Activated effector memory CD4-positive, alpha-beta T cell treated with anti-CD3 and anti-CD28 coated beads, Interleukin-2, amount 50 U/mL, for 16 hours (primary cell): ENCODE measurements around the gene AMER2.

Experiments used
- DNase-seq: peaks from one replicate; pipeline ENCODE4 v3.0.0-alpha.2; 2020

AMER2 gene

GRCh38 chr13:25171517-25172302 lies at the start of gene AMER2:
AMER2 (minus strand) TSS chr13:25172288; CDS start chr13:25171619, 669 bp downstream.
- no peak for DNase-seq

GRCh38 chr13:25218019-25218418 lies 45.9 kb upstream of the AMER2 start:
- DNase-seq, result no peak

GRCh38 chr13:25217023-25217885 lies 45.2 kb upstream of the AMER2 start:
- no peak for DNase-seq

- DNase-seq, result no peak
Observed at GRCh38 chr13:25215253-25215575, 43.1 kb upstream of the AMER2 start.

- no peak for DNase-seq
Observed at GRCh38 chr13:25214491-25215252, 42.6 kb upstream of the AMER2 start.

GRCh38 chr13:25213715-25214114 lies 41.6 kb upstream of the AMER2 start:
- no peak for DNase-seq

- DNase-seq, result no peak
Observed at GRCh38 chr13:25210842-25211569, 38.9 kb upstream of the AMER2 start.

- no peak for DNase-seq
Observed at GRCh38 chr13:25207291-25207810, 35.3 kb upstream of the AMER2 start.

GRCh38 chr13:25204863-25205262 lies 32.8 kb upstream of the AMER2 start:
- DNase-seq, result no peak

GRCh38 chr13:25203127-25203740 lies 31.1 kb upstream of the AMER2 start:
- DNase-seq, result no peak

GRCh38 chr13:25200783-25201182 lies 28.7 kb upstream of the AMER2 start:
- no peak for DNase-seq

GRCh38 chr13:25198647-25199046 lies 26.6 kb upstream of the AMER2 start:
- DNase-seq, result no peak

- no peak for DNase-seq
Observed at GRCh38 chr13:25196971-25197370, 24.9 kb upstream of the AMER2 start.

- DNase-seq, result no peak
Observed at GRCh38 chr13:25192936-25193335, 20.8 kb upstream of the AMER2 start.

- no peak for DNase-seq
Observed at GRCh38 chr13:25192489-25192888, 20.4 kb upstream of the AMER2 start.

- no peak for DNase-seq
Observed at GRCh38 chr13:25192052-25192451, 20.0 kb upstream of the AMER2 start.

GRCh38 chr13:25190771-25191170 lies 18.7 kb upstream of the AMER2 start:
- no peak for DNase-seq

- DNase-seq, result no peak
Observed at GRCh38 chr13:25190256-25190655, 18.2 kb upstream of the AMER2 start.

GRCh38 chr13:25187596-25187995 lies 15.5 kb upstream of the AMER2 start:
- DNase-seq, result no peak

- DNase-seq, result no peak
Observed at GRCh38 chr13:25186187-25186586, 14.1 kb upstream of the AMER2 start.

GRCh38 chr13:25181597-25181996 lies 9.5 kb upstream of the AMER2 start:
- no peak for DNase-seq
